Fibroblast of skin of left biceps (primary cell): ENCODE data around the gene KRTAP10-2.
"Not testable (repeated sequence)": the region's sequence is repeated elsewhere in the genome, so short reads cannot be mapped to it uniquely, and the experiment has no call there.

Experiments used
- DNase-seq, 2 experiments: peaks; one replicate each; pipeline ENCODE4 v3.0.0-alpha.2; 2013; ENCODE audit warnings: low read depth in 2 of 2

The KRTAP10-2 gene, protein sequence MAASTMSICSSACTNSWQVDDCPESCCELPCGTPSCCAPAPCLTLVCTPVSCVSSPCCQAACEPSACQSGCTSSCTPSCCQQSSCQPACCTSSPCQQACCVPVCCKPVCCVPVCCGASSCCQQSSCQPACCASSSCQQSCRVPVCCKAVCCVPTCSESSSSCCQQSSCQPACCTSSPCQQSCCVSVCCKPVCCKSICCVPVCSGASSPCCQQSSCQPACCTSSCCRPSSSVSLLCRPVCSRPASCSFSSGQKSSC

GRCh38 chr21:44551340-44551961, at the start of gene KRTAP10-2:
TSS of gene KRTAP10-2 (minus strand) at chr21:44551505. CDS start at chr21:44551458, 47 bp downstream.
- no peak for DNase-seq

DNA sequence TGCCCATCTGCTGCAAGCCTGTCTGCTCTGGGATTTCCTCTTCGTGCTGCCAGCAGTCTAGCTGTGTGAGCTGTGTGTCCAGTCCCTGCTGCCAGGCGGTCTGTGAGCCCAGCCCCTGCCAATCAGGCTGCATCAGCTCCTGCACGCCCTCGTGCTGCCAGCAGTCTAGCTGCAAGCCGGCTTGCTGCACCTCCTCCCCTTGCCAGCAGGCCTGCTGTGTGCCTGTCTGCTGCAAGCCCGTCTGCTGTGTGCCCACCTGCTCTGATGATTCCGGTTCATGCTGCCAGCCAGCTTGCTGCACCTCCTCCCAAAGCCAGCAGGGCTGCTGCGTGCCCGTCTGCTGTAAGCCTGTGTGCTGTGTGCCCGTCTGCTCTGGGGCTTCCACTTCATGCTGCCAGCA, 49.8 kb upstream of the KRTAP10-2 start:
- not testable (repeated sequence) for DNase-seq

DNA sequence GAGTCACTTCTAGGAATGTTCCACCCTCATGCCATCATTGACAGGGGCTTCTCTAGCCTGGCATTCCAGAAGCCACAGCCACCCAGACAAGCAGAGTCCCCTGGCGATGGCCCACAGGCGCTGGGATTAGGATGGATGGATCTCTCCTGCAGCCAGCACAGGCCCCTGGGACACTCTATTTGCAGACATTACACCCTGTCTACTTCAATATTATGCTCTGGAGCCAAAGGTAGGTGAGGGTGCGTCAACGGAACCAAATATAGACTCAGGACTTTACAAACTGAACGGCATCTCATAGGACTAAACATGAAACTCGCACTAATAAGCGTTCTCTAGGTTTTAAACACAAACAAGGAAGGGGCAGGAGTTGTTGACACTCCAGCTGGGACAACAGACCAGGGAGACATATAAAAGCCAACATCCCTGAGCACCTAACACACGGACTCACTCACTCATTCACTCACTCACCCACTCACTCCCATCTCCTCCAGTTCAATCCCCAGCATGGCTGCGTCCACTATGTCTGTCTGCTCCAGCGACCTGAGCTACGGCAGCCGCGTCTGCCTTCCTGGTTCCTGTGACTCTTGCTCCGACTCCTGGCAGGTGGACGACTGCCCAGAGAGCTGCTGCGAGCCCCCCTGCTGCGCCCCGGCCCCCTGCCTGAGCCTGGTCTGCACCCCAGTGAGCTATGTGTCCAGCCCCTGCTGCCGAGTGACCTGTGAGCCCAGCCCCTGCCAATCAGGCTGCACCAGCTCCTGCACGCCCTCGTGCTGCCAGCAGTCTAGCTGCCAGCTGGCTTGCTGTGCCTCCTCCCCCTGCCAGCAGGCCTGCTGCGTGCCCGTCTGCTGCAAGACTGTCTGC, 49.0 kb upstream of the KRTAP10-2 start, which contains the start of gene KRTAP10-7:
Gene KRTAP10-7 (plus strand): TSS at position 480 of the 861 bp plus-strand sequence. CDS start 25 bp downstream, at position 505.
- not testable (repeated sequence) for DNase-seq

- DNase-seq, result no peak
Measured at GRCh38 chr21:44599264-44600029, 48.1 kb upstream of the KRTAP10-2 start.

GRCh38 chr21:44598061-44598460, 46.8 kb upstream of the KRTAP10-2 start:
- no peak for DNase-seq

GRCh38 chr21:44596068-44596725, 44.9 kb upstream of the KRTAP10-2 start:
- DNase-seq, result no peak

DNA sequence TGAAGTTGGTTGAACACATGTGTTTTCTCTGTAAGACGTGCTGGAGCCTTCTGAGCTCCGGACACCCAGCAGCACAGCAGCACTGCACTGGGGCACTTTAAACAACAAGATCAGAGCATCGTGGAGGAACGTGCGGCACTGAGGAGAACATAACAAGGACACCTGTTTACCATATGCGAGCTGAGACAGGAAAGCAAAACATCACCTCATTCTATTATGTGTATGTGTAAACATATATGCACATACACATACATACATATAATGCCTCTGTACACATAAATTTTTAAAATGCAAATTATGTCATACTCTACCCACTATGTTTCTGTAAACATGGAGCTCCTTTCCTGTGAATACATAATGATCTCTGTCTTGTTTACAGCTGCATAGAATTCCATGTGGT, 44.2 kb upstream of the KRTAP10-2 start:
- no peak for DNase-seq

DNA sequence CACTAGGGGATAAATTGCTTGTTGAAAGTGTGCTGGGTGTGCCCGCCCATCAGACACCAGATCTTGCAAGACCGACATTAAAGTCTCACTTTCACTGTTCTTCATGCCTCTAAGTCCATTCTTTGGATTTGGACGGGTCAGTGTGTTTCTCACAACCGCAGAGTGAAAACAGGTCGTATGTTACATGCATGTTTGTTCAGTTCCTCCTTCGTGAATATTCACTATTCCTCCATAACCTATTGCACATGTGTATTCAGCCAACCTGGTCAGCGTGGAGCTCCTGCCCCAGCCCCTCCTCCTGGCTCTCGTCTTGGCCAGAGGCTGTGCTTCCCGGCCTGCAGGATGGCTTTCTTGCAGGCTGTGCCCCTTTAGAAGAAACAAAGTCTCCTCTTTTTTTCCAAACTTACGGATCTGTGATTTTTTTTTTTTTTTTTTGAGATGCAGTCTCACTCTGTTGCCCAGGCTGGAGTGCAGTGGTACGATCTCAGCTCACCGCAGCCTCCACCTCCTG, 43.2 kb upstream of the KRTAP10-2 start:
- no peak for DNase-seq

DNA sequence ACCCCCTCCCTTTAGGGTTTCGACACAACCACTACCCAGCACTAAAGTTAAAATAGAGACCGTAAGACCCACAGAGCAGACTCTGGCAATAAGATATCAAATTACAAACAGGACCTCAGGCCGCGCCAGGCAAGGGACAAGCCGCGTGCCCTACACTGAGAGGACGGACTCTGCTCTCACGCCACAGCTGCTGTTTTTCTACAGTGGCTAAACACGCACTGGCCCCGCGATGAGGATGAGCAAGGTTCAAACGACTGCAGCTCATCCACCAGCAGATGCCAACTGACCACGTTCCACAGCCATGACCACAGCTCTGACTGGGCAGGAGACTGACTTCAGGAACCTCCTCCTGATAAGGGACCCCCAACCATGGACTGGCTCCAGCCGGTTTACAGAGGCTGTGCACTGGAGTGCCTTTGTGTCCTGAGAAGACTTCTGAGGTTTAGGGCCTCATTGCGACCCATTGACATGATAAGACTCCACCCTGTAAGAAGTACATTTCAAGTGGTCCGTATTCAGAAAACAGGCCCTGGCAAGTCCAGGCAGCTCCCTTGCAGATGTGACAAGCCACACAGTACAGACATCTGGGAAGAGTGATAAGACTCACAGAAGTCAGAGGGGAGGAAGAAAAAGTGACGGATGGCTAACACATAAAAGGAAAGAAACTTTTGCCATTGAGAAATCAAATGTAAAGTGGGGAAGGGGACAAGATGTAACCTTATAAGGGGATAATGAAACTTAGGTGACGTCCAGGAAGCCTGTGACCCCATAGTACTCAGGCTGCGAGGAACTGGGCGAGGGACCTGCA, 42.5 kb upstream of the KRTAP10-2 start:
- DNase-seq, result no peak

DNA sequence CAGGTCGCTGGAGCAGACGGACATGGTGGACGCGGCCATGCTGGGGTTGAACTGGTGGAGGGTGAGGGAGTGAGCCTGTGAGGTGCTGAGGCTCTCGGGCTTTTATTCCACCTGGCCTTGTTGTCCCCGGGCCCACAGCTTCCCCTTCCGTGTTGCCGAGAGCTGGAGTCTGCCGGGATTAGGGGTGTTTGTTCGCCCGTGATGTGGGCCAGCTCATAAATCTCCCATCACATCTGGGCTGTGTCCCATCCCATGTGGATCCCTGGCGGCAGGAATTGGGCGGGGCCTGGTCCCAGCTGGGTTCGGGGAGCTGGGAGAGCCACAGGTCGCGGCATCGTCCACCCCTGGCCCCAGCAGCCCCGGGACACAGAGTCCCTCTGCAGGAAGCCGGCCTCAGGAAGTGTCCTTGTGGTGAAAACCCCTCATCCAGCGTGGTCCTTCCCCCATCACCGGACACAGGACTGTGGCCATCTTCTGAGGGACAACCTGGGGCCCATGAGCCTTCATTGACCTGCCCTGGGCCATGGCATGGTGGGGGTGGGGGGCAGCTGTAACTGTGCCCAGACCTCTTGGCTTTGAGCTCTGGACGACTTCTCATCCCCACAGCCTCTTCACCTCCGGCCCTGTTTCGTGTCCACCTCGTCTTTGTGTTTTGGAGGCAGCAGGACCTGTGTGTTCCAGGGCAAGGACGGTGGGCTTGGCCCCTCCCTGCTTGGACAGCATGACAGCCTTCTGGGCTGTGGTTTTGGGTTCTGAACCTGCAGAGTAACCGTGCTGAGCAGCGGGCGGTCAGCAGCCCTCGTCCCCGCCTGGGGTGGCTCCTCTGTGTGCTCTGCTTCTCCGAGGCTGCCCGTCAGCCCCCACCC, 41.4 kb upstream of the KRTAP10-2 start, which contains the start of gene KRTAP10-6:
Gene KRTAP10-6 (minus strand): TSS at position 60 of the 866 bp plus-strand sequence. CDS start 21 bp downstream, at position 39.
- DNase-seq, result no peak

DNA sequence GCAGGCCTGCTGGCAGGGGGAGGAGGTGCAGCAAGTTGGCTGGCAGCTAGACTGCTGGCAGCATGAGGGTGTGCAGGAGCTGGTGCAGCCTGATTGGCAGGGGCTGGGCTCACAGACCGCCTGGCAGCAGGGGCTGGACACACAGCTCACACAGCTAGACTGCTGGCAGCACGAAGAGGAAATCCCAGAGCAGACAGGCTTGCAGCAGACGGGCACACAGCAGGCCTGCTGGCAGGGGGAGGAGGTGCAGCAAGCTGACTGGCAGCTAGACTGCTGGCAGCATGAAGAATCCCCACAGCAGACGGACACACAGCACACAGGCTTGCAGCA, 40.5 kb upstream of the KRTAP10-2 start:
- DNase-seq, result not testable (repeated sequence)

DNA sequence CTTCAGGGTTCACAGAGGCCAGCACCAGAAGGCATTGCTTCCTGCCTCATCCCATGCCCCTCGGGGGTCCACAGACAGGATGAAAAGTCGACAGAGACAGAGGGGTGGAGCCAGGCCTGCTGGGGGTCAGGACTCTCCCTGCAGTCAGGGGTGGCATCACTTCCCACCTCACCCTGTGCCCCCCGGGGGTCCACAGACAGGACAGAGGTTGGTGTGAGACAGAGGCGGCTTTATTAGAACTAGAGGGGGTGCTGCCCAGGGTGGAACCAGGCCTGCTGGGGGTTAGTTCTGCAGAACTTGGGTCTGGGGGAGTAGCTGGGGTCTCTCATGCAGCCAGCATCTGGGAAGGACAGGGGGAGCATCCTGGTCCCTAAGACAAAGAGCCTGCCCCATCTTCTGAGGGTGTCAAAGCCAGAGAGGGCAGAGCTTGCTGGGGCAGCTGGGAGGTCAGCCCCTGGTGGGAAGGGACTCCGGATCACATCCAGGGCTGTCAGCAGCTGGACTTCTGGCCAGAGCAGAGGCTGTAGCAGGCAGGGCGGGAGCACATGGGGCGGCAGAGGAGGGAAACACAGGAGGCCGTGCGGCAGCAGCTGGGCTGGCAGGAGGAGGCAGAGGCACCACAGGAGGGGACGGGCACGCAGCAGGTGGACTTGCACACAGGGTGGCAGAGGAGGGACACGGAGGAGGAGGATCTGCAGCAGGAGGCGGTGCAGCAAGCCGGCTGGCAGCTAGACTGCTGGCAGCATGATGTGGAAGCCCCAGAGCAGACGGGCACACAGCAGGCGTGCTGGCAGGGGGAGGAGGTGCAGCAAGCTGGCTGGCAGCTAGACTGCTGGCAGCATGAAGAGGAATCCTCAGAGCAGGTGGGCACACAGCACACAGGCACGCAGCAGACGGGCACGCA, 39.8 kb upstream of the KRTAP10-2 start:
- not testable (repeated sequence) for DNase-seq

DNA sequence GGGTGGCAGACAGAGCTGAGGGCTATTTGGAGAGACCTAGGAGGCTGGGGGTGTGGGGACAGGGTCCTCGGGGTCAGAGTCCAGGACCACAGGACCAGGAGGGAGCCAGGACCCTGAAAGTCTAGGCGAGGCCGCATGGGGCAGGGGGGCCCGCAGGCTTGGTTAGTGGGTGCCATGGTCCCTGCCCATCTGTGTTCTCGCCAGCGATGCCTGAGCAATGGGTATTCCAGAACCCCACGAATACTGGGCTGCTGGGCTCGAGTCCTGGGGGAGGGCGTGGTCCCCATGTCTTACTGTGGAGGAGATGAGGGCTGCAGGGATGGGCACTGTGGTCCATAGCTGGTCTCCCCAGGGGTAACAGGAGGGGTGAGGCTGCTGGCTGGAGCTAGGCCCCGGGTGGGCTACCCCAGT, 39.0 kb upstream of the KRTAP10-2 start:
- DNase-seq, result no peak

- DNase-seq, result no peak
Measured at GRCh38 chr21:44589586-44590305, 38.4 kb upstream of the KRTAP10-2 start.

- DNase-seq, result no peak
Measured at GRCh38 chr21:44589094-44589493, 37.8 kb upstream of the KRTAP10-2 start.

DNA sequence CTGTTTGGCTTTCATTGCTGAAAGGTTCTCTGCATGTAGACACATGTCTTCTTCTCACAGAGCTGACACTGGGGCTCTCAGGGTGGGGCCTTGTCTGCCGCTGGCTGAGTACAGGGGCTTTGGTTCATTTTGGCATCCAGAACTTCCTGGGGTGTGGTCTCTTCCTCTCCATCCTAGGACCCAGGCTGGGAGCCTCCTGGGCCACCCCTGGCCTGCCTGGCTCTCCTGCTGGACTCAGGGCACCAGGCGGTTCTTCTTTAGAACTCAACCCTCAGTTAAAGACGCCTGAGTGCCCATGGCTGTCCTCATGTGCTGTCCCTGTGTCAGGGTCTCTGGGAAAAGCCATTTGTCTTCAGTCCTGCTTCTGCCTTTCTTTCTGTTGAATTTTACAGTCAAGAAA, 34.6 kb upstream of the KRTAP10-2 start:
- DNase-seq, result no peak

GRCh38 chr21:44583800-44584147, 32.5 kb upstream of the KRTAP10-2 start:
- DNase-seq, result no peak
